ENCODE data around the gene TRIO.

The TRIO gene

DNA sequence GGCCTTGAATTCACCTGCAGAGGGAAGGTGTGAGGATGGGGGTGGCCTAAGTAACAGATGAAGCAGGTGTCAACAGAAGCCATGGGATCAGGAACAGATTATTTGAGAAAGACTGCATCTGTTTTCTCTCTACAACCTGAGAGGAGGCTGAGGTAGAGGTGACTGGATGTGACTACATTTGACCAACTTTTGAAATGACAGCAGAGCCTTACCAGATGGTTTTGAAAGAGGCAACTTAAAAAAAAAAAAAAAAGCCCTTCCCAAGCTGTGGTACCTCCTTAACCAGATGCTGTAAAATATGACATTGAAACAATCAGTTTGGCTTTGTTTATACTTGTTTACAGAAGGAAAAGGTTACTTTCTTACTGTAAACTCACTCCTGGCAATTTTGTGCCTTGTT, 108.6 kb downstream of the TRIO start:
- Histone ChIP-seq H3K9me2 (replicated peaks; ENCODE audit: control insufficient read depth, low read length) (no peaks in the 10 kb centered on the region), H3K79me2 (ENCODE audit: control insufficient read depth, low read length) (peaks cover 78% of the 10 kb centered on the region), H3K36me3 (ENCODE audit: control insufficient read depth, low read length) (no peaks in the 10 kb centered on the region), H3K4me2 (ENCODE audit: low read length) (peak overlapping the region; percentile 50), H3K4me1 (ENCODE audit: control insufficient read depth, low read length) (peaks cover 38% of the 10 kb centered on the region), H4K20me1 (ENCODE audit: control insufficient read depth, insufficient read depth, low read depth, low read length) (no peaks in the 10 kb centered on the region), H3K27me3 (ENCODE audit: control insufficient read depth, low read length) (no peaks in the 10 kb centered on the region), H3K9me3 (ENCODE audit: control insufficient read depth, insufficient read depth, low read length) (no peaks in the 10 kb centered on the region), H3F3A (ENCODE audit: control insufficient read depth, insufficient read depth) (no peaks in the 10 kb centered on the region), H3K27ac (ENCODE audit: low read depth, low read length) (no peak overlapping the region), H3K4me3 (ENCODE audit: low read length) (no peak overlapping the region)
- no peak for TF ChIP-seq EZH2phosphoT487 (IDR thresholded peaks at IDR 0.05; ENCODE audit: borderline replicate concordance, low read length)
- TF ChIP-seq CTCF (IDR thresholded peaks at IDR 0.05; ENCODE audit: low read depth, low read length, poor library complexity, severe bottlenecking), result no peak

- Histone ChIP-seq H3F3A (ENCODE audit: control insufficient read depth, insufficient read depth) (no peaks in the 10 kb centered on the region), H3K9me3 (ENCODE audit: control insufficient read depth, insufficient read depth, low read length) (no peaks in the 10 kb centered on the region), H3K4me2 (ENCODE audit: low read length) (no peak overlapping the region), H3K9me2 (replicated peaks; ENCODE audit: control insufficient read depth, low read length) (no peaks in the 10 kb centered on the region), H3K79me2 (ENCODE audit: control insufficient read depth, low read length) (peaks cover 81% of the 10 kb centered on the region), H3K27ac (ENCODE audit: low read depth, low read length) (no peak overlapping the region), H4K20me1 (ENCODE audit: control insufficient read depth, insufficient read depth, low read depth, low read length) (no peaks in the 10 kb centered on the region), H3K4me3 (ENCODE audit: low read length) (no peak overlapping the region), H3K36me3 (ENCODE audit: control insufficient read depth, low read length) (no peaks in the 10 kb centered on the region), H3K27me3 (ENCODE audit: control insufficient read depth, low read length) (no peaks in the 10 kb centered on the region), H3K4me1 (ENCODE audit: control insufficient read depth, low read length) (peaks cover 45% of the 10 kb centered on the region)
- TF ChIP-seq EZH2phosphoT487 (IDR thresholded peaks at IDR 0.05; ENCODE audit: borderline replicate concordance, low read length) (no peak), CTCF (IDR thresholded peaks at IDR 0.05; ENCODE audit: low read depth, low read length, poor library complexity, severe bottlenecking) (no peak)
These were observed 109.7 kb downstream of the TRIO start for GRCh38 chr5:14252793-14253192.

DNA sequence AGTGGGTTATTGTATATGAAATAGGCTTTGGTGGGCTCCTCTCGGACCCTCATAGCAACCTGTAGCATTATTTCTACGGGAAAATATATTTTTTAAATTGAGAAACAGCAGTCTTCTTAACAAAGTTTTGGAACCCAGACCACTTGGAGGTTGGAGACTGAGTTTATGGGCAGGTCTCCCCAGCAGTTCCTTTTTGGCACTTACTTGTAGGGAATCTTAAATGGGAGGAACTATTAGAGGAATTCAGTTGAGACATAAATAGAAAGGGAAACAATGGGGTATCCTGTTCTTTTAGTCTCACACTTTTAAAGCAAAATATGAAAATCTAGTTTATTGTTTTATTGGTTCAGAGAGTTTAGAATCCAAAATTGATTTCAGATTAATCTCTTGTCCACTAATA, 111.5 kb downstream of the TRIO start:
- Histone ChIP-seq H3K4me2 (ENCODE audit: low read length) (no peak overlapping the region), H3K27ac (ENCODE audit: low read depth, low read length) (no peak overlapping the region), H3K9me2 (replicated peaks; ENCODE audit: control insufficient read depth, low read length) (no peaks in the 10 kb centered on the region), H3K9me3 (ENCODE audit: control insufficient read depth, insufficient read depth, low read length) (no peaks in the 10 kb centered on the region), H3F3A (ENCODE audit: control insufficient read depth, insufficient read depth) (no peaks in the 10 kb centered on the region), H4K20me1 (ENCODE audit: control insufficient read depth, insufficient read depth, low read depth, low read length) (no peaks in the 10 kb centered on the region), H3K4me1 (ENCODE audit: control insufficient read depth, low read length) (peaks cover 53% of the 10 kb centered on the region), H3K4me3 (ENCODE audit: low read length) (no peak overlapping the region), H3K27me3 (ENCODE audit: control insufficient read depth, low read length) (no peaks in the 10 kb centered on the region), H3K36me3 (ENCODE audit: control insufficient read depth, low read length) (no peaks in the 10 kb centered on the region), H3K79me2 (ENCODE audit: control insufficient read depth, low read length) (peaks cover 83% of the 10 kb centered on the region)
- TF ChIP-seq EZH2phosphoT487 (IDR thresholded peaks at IDR 0.05; ENCODE audit: borderline replicate concordance, low read length), result no peak
- no peak for TF ChIP-seq CTCF (IDR thresholded peaks at IDR 0.05; ENCODE audit: low read depth, low read length, poor library complexity, severe bottlenecking)
